ENCODE results near the gene CDHR5.
A peak's percentile ranks its signal among the peaks of the same experiment; 100 is the strongest.

The CDHR5 gene

GRCh38 chr11:569158-569885 is 55.4 kb downstream of the CDHR5 start:
- peak overlapping the region; percentile 32 for H2AFZ ChIP-seq (ENCODE audit: low read depth, low read length, severe bottlenecking)
- H3K9ac ChIP-seq (ENCODE audit: low read length): peak overlapping the region; percentile 79
- peak overlapping the region; percentile 72 for H3K4me2 ChIP-seq (ENCODE audit: low read depth, low read length, poor library complexity, severe bottlenecking)
- no peaks in the 10 kb centered on the region for H4K20me1 ChIP-seq (ENCODE audit: low read depth, low read length)
- TF ChIP-seq CTCF (IDR thresholded peaks at IDR 0.05; ENCODE audit: insufficient read depth, low read length, poor library complexity, severe bottlenecking) (no peak), EZH2phosphoT487 (conservative IDR thresholded peaks at IDR 0.05; ENCODE audit: low read length) (no peak)
- H3F3A ChIP-seq (ENCODE audit: insufficient read depth): peaks cover under 1% of the 10 kb centered on the region; the same call in 1 of the 2 replicates
- H3K36me3 ChIP-seq (ENCODE audit: low read length): no peaks in the 10 kb centered on the region
- H3K9me3 ChIP-seq (ENCODE audit: insufficient read depth, low read length): no peaks in the 10 kb centered on the region
- H3K79me2 ChIP-seq (ENCODE audit: insufficient read depth, low read length): no peaks in the 10 kb centered on the region
- H3K27me3 ChIP-seq (ENCODE audit: low read length): no peaks in the 10 kb centered on the region
- no peaks in the 10 kb centered on the region for H3K9me2 ChIP-seq (replicated peaks; ENCODE audit: insufficient read depth, low read length)
- peak overlapping the region; percentile 8; the same call in 1 of the 2 replicates for H3K27ac ChIP-seq (ENCODE audit: low read depth, low read length)
- peak overlapping the region; percentile 67 for H3K4me3 ChIP-seq (ENCODE audit: insufficient read depth, low read length, poor library complexity, severe bottlenecking)

- Histone ChIP-seq H2AFZ (ENCODE audit: low read depth, low read length, severe bottlenecking) (peak overlapping the region; percentile 65), H3K4me3 (ENCODE audit: insufficient read depth, low read length, poor library complexity, severe bottlenecking) (peak overlapping the region; percentile 67), H3F3A (ENCODE audit: insufficient read depth) (no peaks in the 10 kb centered on the region; the same call in 1 of the 2 replicates), H3K4me2 (ENCODE audit: low read depth, low read length, poor library complexity, severe bottlenecking) (peak overlapping the region; percentile 72), H3K79me2 (ENCODE audit: insufficient read depth, low read length) (no peaks in the 10 kb centered on the region), H3K27me3 (ENCODE audit: low read length) (no peaks in the 10 kb centered on the region), H3K9ac (ENCODE audit: low read length) (peak overlapping the region; percentile 79), H3K9me3 (ENCODE audit: insufficient read depth, low read length) (no peaks in the 10 kb centered on the region), H3K27ac (ENCODE audit: low read depth, low read length) (peak overlapping the region; percentile 8; the same call in 1 of the 2 replicates), H3K9me2 (replicated peaks; ENCODE audit: insufficient read depth, low read length) (no peaks in the 10 kb centered on the region), H3K36me3 (ENCODE audit: low read length) (no peaks in the 10 kb centered on the region), H4K20me1 (ENCODE audit: low read depth, low read length) (no peaks in the 10 kb centered on the region)
- no peak for TF ChIP-seq EZH2phosphoT487 (conservative IDR thresholded peaks at IDR 0.05; ENCODE audit: low read length)
- TF ChIP-seq CTCF (IDR thresholded peaks at IDR 0.05; ENCODE audit: insufficient read depth, low read length, poor library complexity, severe bottlenecking): no peak
These were observed 56.2 kb downstream of the CDHR5 start for GRCh38 chr11:568306-569157.

- Histone ChIP-seq H3K4me3 (ENCODE audit: insufficient read depth, low read length, poor library complexity, severe bottlenecking) (peak overlapping the region; percentile 64), H3K4me2 (ENCODE audit: low read depth, low read length, poor library complexity, severe bottlenecking) (peak overlapping the region; percentile 65), H3F3A (ENCODE audit: insufficient read depth) (no peaks in the 10 kb centered on the region; the same call in 1 of the 2 replicates), H3K36me3 (ENCODE audit: low read length) (no peaks in the 10 kb centered on the region), H3K27me3 (ENCODE audit: low read length) (no peaks in the 10 kb centered on the region), H2AFZ (ENCODE audit: low read depth, low read length, severe bottlenecking) (peak overlapping the region; percentile 65), H3K79me2 (ENCODE audit: insufficient read depth, low read length) (no peaks in the 10 kb centered on the region), H4K20me1 (ENCODE audit: low read depth, low read length) (no peaks in the 10 kb centered on the region), H3K9ac (ENCODE audit: low read length) (peak overlapping the region; percentile 79), H3K9me2 (replicated peaks; ENCODE audit: insufficient read depth, low read length) (no peaks in the 10 kb centered on the region), H3K9me3 (ENCODE audit: insufficient read depth, low read length) (no peaks in the 10 kb centered on the region), H3K27ac (ENCODE audit: low read depth, low read length) (no peak overlapping the region)
- no peak for TF ChIP-seq CTCF (IDR thresholded peaks at IDR 0.05; ENCODE audit: insufficient read depth, low read length, poor library complexity, severe bottlenecking)
- no peak for TF ChIP-seq EZH2phosphoT487 (conservative IDR thresholded peaks at IDR 0.05; ENCODE audit: low read length)
These were observed 57.0 kb downstream of the CDHR5 start for GRCh38 chr11:567629-568292.

All from SU-DHL-6 (cell line).